Neural progenitor cell (in vitro differentiated cells): ENCODE results near the gene KLK10.

Experiments used
- EZH2 ChIP-seq: fragments of 200-600 bp; sonication (generic); IDR thresholded peaks from 2 replicates; pipeline ENCODE4 v1.6.1; 2017; ENCODE audit warnings: antibody characterized with exemption, mild to moderate bottlenecking, moderate library complexity
- EZH2phosphoT487 ChIP-seq: fragments of 200-600 bp; sonication (generic); IDR thresholded peaks from 2 replicates; pipeline ENCODE4 v1.6.1; 2017; ENCODE audit warnings: antibody characterized with exemption
- TF ChIP-seq, protein P1 (sequence below): fragments of 200-600 bp; sonication (generic); IDR thresholded peaks from 2 replicates; pipeline ENCODE4 v1.5.1; 2017; ENCODE audit warnings: antibody characterized with exemption, mild to moderate bottlenecking

DNA sequence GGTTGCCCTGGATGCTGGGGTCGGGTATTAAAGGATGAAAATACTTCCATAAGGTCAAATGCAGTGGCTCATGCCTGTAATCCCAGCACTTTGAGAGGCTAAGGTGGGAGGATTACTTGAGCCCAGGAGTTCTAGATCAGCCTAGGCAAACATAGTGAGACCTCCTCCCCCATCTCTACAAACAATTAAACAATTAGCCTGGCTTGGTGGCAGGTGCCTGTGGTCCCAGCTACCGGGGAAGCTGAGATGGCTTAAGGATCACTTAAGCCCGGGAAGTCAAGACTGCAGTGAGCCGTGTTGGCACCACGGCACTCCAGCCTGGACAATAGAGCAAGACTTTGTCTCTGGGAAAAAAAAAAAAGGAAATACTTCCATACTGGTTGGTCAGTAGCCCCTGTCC lies 5.4 kb upstream of the KLK10 start:
- TF ChIP-seq, protein P1, sequence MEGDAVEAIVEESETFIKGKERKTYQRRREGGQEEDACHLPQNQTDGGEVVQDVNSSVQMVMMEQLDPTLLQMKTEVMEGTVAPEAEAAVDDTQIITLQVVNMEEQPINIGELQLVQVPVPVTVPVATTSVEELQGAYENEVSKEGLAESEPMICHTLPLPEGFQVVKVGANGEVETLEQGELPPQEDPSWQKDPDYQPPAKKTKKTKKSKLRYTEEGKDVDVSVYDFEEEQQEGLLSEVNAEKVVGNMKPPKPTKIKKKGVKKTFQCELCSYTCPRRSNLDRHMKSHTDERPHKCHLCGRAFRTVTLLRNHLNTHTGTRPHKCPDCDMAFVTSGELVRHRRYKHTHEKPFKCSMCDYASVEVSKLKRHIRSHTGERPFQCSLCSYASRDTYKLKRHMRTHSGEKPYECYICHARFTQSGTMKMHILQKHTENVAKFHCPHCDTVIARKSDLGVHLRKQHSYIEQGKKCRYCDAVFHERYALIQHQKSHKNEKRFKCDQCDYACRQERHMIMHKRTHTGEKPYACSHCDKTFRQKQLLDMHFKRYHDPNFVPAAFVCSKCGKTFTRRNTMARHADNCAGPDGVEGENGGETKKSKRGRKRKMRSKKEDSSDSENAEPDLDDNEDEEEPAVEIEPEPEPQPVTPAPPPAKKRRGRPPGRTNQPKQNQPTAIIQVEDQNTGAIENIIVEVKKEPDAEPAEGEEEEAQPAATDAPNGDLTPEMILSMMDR: no peak
- TF ChIP-seq EZH2 (no peak), EZH2phosphoT487 (no peak)
